DOHH2 (cell line): ENCODE measurements around the gene KCNMB3.

Source experiments
- H3F3A ChIP-seq: fragments of 200-600 bp; sonication (generic), shearing (Covaris generic); 2 replicates; pipeline ENCODE4 v1.6.0; 2016; ENCODE audit warnings: antibody characterized with exemption, mild to moderate bottlenecking; ENCODE audit not compliant: control insufficient read depth, insufficient read depth
- H3K27ac ChIP-seq: fragments of 200-600 bp; sonication (generic); 2 replicates; pipeline ENCODE4 v1.5.1; 2014; ENCODE audit warnings: low read depth, mild to moderate bottlenecking, low read length, moderate library complexity
- H3K27me3 ChIP-seq: fragments of 200-600 bp; sonication (generic); 2 replicates; pipeline ENCODE4 v1.6.1; 2014; ENCODE audit warnings: mild to moderate bottlenecking, low read length, mixed read lengths; ENCODE audit not compliant: control insufficient read depth
- H3K36me3 ChIP-seq: fragments of 200-600 bp; sonication (generic); 2 replicates; pipeline ENCODE4 v1.6.1; 2014; ENCODE audit warnings: mild to moderate bottlenecking, low read length, moderate library complexity, mixed read lengths; ENCODE audit not compliant: control insufficient read depth
- H3K4me1 ChIP-seq: fragments of 200-600 bp; sonication (generic); 2 replicates; pipeline ENCODE4 v1.6.1; 2014; ENCODE audit warnings: mild to moderate bottlenecking, low read length, mixed read lengths; ENCODE audit not compliant: control insufficient read depth
- H3K4me2 ChIP-seq: fragments of 200-600 bp; sonication (generic); 2 replicates; pipeline ENCODE4 v1.6.0; 2014; ENCODE audit warnings: mild to moderate bottlenecking, low read length, moderate library complexity
- H3K4me3 ChIP-seq: fragments of 200-600 bp; sonication (generic); 2 replicates; pipeline ENCODE4 v1.5.1; 2014; ENCODE audit warnings: mild to moderate bottlenecking, low read length, mixed read lengths
- H3K79me2 ChIP-seq: fragments of 200-600 bp; sonication (generic); 2 replicates; pipeline ENCODE4 v1.6.1; 2014; ENCODE audit warnings: mild to moderate bottlenecking, low read length, mixed read lengths; ENCODE audit not compliant: control insufficient read depth
- H3K9me2 ChIP-seq: fragments of 200-600 bp; sonication (generic); replicated peaks from 2 replicates; pipeline ENCODE4 v1.6.1; 2014; ENCODE audit warnings: mild to moderate bottlenecking, low read length, mixed read lengths; ENCODE audit not compliant: control insufficient read depth
- H3K9me3 ChIP-seq: fragments of 200-600 bp; sonication (generic); 2 replicates; pipeline ENCODE4 v1.6.1; 2014; ENCODE audit warnings: antibody characterized with exemption, low read length, mixed read lengths; ENCODE audit not compliant: control insufficient read depth, insufficient read depth
- H4K20me1 ChIP-seq: fragments of 200-600 bp; sonication (generic); 2 replicates; pipeline ENCODE4 v1.6.0; 2014; ENCODE audit warnings: low read depth, mild to moderate bottlenecking, antibody characterized with exemption, low read length, moderate library complexity; ENCODE audit not compliant: control insufficient read depth, insufficient read depth
- EZH2phosphoT487 ChIP-seq: fragments of 200-600 bp; sonication (generic); IDR thresholded peaks from 2 replicates; pipeline ENCODE4 v1.6.1; 2017; ENCODE audit warnings: borderline replicate concordance, mild to moderate bottlenecking, antibody characterized with exemption, low read length, moderate library complexity, mixed read lengths
- TF ChIP-seq, protein P1 (sequence below): fragments of 200-600 bp; sonication (generic); IDR thresholded peaks from one replicate; pipeline ENCODE4 v1.5.1; 2014; ENCODE audit warnings: antibody characterized with exemption, mild to moderate bottlenecking, low read depth, low read length; ENCODE audit not compliant: poor library complexity, severe bottlenecking

Gene KCNMB3

DNA sequence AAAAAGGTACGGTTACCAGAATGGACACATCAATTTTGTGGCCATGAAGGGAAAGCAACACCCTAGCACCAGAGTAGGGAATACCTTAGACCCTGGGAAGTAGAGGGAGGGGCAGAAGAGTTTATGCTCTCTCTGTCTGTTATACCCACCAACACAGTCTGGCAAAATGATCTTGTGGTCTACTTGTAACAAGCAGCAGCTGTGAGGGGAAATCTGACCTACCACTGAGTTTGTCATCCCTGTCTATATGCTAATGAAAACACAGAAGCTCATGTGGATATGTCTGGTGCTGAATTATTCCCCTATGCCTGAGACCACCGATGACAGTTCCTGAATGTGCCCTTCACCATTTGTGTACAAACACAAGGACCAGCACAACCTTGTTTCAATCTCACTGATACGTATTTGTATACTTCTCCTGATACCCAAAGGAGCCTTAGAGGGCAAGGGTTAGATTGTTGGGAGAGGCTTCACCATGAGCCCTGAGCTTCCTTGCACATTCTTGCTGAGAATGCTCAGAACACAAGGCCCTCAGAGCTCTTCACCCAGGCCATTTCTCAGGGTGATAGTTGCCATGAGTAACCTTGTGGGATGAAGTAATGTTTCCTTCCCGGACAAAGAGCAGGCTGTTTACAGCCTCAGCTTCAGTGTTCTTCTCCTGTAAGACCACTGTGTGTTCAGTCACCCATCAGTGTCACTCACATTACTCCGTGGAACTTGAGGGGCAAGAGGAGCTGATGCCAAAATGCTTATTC is 47.2 kb upstream of the KCNMB3 start:
- Histone ChIP-seq H3K27ac (no peak overlapping the region), H3F3A (no peaks in the 10 kb centered on the region)
- TF ChIP-seq EZH2phosphoT487, result no peak
- TF ChIP-seq, protein P1, sequence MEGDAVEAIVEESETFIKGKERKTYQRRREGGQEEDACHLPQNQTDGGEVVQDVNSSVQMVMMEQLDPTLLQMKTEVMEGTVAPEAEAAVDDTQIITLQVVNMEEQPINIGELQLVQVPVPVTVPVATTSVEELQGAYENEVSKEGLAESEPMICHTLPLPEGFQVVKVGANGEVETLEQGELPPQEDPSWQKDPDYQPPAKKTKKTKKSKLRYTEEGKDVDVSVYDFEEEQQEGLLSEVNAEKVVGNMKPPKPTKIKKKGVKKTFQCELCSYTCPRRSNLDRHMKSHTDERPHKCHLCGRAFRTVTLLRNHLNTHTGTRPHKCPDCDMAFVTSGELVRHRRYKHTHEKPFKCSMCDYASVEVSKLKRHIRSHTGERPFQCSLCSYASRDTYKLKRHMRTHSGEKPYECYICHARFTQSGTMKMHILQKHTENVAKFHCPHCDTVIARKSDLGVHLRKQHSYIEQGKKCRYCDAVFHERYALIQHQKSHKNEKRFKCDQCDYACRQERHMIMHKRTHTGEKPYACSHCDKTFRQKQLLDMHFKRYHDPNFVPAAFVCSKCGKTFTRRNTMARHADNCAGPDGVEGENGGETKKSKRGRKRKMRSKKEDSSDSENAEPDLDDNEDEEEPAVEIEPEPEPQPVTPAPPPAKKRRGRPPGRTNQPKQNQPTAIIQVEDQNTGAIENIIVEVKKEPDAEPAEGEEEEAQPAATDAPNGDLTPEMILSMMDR, result no peak

DNA sequence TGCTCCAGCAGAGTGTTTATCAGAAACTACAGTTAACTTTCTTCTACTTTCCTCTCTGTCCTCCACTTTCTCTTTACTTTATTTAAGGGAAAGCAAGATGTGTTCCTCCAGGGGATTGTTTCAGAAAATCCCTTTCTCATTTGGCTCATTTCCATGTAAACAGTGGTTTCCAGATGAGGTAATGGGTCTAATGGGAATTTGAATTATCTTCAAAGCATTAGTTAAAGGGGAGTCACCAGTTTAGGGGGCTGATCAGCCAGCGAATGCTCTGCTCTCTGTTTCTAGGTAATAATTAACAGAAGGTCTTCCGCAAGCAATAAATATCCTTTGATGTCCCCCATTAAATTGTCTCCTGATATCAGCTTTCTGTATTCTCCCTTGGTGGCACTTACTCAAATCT is 41.5 kb upstream of the KCNMB3 start:
- H3K4me2 ChIP-seq, result no peak overlapping the region
- H3K9me3 ChIP-seq, result no peaks in the 10 kb centered on the region
- H3K27me3 ChIP-seq, result no peaks in the 10 kb centered on the region; the same call in 1 of the 2 replicates
- no peaks in the 10 kb centered on the region for H3K4me1 ChIP-seq
- H4K20me1 ChIP-seq, result no peaks in the 10 kb centered on the region
- H3F3A ChIP-seq, result no peaks in the 10 kb centered on the region
- no peaks in the 10 kb centered on the region for H3K36me3 ChIP-seq
- no peak overlapping the region for H3K4me3 ChIP-seq
- TF ChIP-seq, protein P1, result no peak
- no peak for TF ChIP-seq EZH2phosphoT487
- H3K79me2 ChIP-seq, result no peaks in the 10 kb centered on the region
- no peak overlapping the region for H3K27ac ChIP-seq
- H3K9me2 ChIP-seq, result no peaks in the 10 kb centered on the region; the same call in 1 of the 2 replicates

More for the DNA sequence above, 47.2 kb upstream of the KCNMB3 start:
- H4K20me1 ChIP-seq, result no peaks in the 10 kb centered on the region
- no peaks in the 10 kb centered on the region for H3K79me2 ChIP-seq
- no peaks in the 10 kb centered on the region for H3K27me3 ChIP-seq
- H3K4me2 ChIP-seq, result no peak overlapping the region
- no peaks in the 10 kb centered on the region for H3K9me3 ChIP-seq
- no peaks in the 10 kb centered on the region; the same call in 1 of the 2 replicates for H3K9me2 ChIP-seq
- no peak overlapping the region for H3K4me3 ChIP-seq
- H3K4me1 ChIP-seq, result no peaks in the 10 kb centered on the region
- no peaks in the 10 kb centered on the region for H3K36me3 ChIP-seq

DNA sequence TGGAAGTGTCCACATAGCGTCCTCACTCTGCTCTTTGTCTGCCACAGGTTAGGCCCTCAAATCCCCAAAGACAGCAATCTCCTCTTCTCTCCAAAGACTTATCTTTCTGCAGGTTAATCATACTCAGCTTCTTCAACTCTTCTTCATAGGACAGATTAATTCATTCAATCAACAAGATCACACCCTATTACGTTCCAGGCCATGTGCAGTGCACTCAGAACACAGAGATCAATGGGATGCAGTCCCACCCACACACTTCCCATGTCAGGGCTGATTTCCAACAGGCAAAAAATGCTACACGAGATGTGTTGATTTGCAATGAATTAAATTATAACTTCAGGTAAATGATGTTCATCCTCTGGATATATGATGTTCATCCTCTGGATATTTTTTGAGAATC is 38.4 kb upstream of the KCNMB3 start:
- Histone ChIP-seq H3F3A (no peaks in the 10 kb centered on the region), H3K4me3 (no peak overlapping the region), H3K36me3 (no peaks in the 10 kb centered on the region), H3K4me1 (no peaks in the 10 kb centered on the region), H3K9me2 (no peaks in the 10 kb centered on the region), H3K79me2 (no peaks in the 10 kb centered on the region), H4K20me1 (no peaks in the 10 kb centered on the region), H3K4me2 (no peak overlapping the region), H3K27me3 (no peaks in the 10 kb centered on the region; the same call in 1 of the 2 replicates), H3K9me3 (no peaks in the 10 kb centered on the region), H3K27ac (no peak overlapping the region)
- no peak for TF ChIP-seq EZH2phosphoT487
- TF ChIP-seq, protein P1, result no peak
